Fibroblast of villous mesenchyme (primary cell): ENCODE measurements around the gene CREB3L1. TPM values are rescaled to one million over a fixed set of nuclear protein-coding genes. Genes with fewer than 3 reads are reported as not detected.

ENCODE experiments used
- DNase-seq: peaks from one replicate; pipeline ENCODE4 v3.0.0-alpha.2; 2010; ENCODE audit warnings: low read depth
- H3K4me3 ChIP-seq: 2 replicates; pipeline ENCODE4 v1.5.1; 2011; ENCODE audit warnings: low read depth, mild to moderate bottlenecking, low read length
- CTCF ChIP-seq: IDR thresholded peaks from 2 replicates; pipeline ENCODE4 v1.5.1; 2012; ENCODE audit warnings: low read depth, mild to moderate bottlenecking, low read length; ENCODE audit not compliant: insufficient read depth
- total RNA-seq: library from RNA; depleted of rRNA; stranded (reverse); fragments of >200 nt; gene quantifications from 2 replicates; pipeline ENCODE4 v1.2.3, GENCODE V29; 2012

Gene CREB3L1
- total RNA-seq, 1 donor: 40.6 TPM

GRCh38 chr11:46249103-46249937 lies 28.1 kb upstream of the CREB3L1 start:
- no peak for TF ChIP-seq CTCF
- DNase-seq: peak; percentile 55

GRCh38 chr11:46249938-46250744 lies 27.3 kb upstream of the CREB3L1 start:
- H3K4me3 ChIP-seq: no peak overlapping the region

More at GRCh38 chr11:46249103-46249937, 28.1 kb upstream of the CREB3L1 start:
- H3K4me3 ChIP-seq: no peak overlapping the region

GRCh38 chr11:46250745-46251052 lies 26.8 kb upstream of the CREB3L1 start:
- DNase-seq: no peak
- no peak for TF ChIP-seq CTCF
- H3K4me3 ChIP-seq: no peak overlapping the region

More at GRCh38 chr11:46249938-46250744, 27.3 kb upstream of the CREB3L1 start:
- peak; percentile 84 for DNase-seq
- TF ChIP-seq CTCF: no peak

DNA sequence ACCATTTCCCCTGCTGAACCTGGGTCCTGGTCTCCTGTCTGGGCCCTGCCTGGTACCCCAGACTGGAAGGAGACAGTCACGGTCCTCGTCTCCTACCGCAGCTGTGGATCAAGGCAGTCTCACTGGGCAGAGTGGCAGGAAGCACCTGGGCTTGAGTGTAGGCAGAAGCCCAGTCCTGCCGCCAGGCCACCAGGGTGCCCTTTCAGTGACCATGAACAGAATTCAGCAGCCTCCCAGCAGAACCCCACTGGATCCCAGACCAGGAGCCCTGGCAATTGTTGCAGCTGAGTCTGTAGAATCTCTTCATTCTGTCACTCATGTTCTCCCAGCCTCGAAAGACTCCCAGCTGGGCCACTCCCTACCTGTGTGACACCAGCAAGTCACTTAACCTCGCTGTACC lies 25.5 kb upstream of the CREB3L1 start:
- TF ChIP-seq CTCF: no peak
- H3K4me3 ChIP-seq: no peak overlapping the region

GRCh38 chr11:46252373-46252914 lies 25.0 kb upstream of the CREB3L1 start:
- peak; percentile 91 for DNase-seq
- H3K4me3 ChIP-seq: no peak overlapping the region
- no peak for TF ChIP-seq CTCF

More for the DNA sequence above, 25.5 kb upstream of the CREB3L1 start:
- DNase-seq: no peak

DNA sequence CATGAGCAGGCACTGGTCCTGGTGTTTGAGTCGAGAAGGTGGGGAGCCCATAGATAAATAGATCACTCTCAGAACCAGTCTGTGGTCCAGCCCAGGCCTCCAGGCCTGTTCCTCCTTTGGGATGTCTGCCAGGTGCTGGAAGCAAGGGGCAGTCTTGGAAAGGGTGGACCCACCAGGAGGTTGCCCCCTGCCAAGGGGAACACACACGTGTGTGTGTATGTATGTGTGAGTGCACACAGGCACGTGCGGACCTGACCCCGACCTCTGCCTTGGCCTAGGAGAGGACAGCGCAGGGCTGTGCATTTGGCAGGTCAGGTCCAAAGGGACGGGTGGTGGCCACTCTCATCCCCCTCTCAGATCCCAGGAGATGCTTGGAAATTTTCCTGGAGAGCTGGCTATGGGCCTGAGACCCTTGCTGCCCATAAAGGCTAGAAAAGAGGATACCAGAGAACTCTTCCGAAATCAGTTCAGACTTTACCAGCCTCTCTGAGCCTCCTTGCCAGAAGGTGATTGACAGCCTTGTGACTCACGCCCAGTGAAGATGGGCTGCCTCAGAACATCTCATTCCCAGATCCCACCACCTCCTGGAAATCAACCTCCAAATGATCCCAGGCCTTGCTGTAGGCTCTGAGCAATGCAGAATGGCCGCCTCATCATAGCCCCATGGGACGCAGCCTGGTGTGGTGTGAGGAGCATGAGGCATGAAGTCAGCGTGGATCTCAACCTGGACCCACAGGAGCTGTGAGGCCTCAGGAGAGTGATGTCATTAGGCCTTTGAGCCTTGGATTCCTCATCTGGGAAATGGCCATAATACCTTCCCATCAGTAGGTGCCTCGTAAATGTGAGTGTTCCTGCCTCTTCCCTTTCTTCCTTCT lies 24.0 kb upstream of the CREB3L1 start:
- no peak for TF ChIP-seq CTCF
- no peak for DNase-seq

More for the DNA sequence above, 24.0 kb upstream of the CREB3L1 start:
- no peak overlapping the region for H3K4me3 ChIP-seq
